HG03060 (cell line): ENCODE results near the gene SDHAF4.
"Not testable (repeated sequence)": the region's sequence is repeated elsewhere in the genome, so short reads cannot be mapped to it uniquely, and the experiment has no call there.

Source experiments
- ATAC-seq: cut with Tn5 transposase; IDR thresholded peaks from one replicate; pipeline ENCODE4 v1.9.1; 2021; ENCODE audit warnings: low read depth, moderate number of reproducible peaks; ENCODE audit not compliant: unreplicated experiment

SDHAF4 gene

DNA sequence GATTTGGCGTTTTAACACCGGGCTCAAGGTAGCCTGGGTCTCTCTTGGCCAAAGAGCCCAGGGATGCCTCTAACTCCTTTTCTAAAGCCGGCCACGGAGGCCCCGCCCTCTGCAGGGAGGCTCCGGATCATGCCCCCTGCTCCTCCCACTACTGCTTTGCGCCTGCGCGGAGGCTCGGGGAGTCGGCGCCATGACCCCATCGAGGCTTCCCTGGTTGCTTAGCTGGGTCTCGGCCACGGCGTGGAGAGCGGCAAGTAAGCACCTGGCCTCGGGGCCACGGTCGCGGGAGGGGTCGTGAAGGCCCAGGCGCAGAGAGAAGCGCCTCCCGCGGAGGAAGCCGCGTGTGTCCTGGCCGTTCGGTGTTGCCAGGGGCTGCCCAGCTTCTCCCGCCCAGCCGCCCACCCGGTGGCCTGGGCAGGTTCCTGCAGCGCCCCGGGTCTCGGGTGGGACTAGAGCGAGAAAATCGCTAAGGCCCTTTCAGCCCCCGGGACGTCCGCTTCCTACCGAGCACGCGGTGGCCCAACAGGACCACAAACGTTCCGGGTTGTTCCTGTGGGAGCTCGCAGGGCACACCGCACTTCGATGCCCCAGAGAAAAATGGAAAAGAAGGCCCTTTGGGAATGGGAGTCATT is at the start of gene SDHAF4:
TSS of gene SDHAF4 (plus strand) at position 180 of the 632 bp plus-strand sequence. CDS start at position 191, 11 bp downstream.
- ATAC-seq = peak; percentile 98

DNA sequence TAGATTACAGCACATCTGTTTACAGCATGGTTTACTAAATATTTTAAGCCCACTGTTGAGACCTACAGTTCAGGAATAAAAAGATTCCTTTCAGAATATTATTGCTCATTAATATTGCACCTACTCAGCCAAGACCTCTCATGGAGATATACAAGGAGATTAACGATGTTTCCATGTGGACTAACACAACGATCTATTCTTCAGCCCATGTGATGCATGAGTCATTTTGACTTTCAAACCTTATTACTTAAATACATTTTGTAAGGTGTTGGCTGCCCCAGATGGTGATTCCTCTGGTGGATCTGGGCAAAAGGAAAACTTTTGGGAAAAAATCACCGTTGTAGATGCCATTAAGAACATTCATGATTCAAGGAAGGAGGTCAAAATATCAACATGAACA is 48.0 kb upstream of the SDHAF4 start:
- ATAC-seq = no peak

DNA sequence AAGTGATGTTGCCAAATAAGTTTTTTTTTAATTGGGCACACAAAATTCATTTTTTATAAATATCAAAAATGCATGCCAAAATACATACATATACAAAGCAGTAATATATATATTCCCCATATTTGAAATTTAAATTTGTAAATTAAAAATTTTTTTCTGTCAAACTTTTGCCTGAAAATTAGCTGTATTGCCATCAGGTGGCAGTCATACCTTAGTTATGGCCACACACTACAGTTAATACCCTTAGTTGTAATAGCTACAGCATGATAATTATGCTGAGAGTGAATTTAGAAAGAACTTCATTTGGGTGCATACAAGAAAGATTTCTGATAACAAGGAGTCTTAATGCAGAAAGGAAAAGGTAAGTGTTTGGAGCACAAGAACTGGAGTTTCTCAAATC is 46.2 kb upstream of the SDHAF4 start:
- ATAC-seq = no peak

DNA sequence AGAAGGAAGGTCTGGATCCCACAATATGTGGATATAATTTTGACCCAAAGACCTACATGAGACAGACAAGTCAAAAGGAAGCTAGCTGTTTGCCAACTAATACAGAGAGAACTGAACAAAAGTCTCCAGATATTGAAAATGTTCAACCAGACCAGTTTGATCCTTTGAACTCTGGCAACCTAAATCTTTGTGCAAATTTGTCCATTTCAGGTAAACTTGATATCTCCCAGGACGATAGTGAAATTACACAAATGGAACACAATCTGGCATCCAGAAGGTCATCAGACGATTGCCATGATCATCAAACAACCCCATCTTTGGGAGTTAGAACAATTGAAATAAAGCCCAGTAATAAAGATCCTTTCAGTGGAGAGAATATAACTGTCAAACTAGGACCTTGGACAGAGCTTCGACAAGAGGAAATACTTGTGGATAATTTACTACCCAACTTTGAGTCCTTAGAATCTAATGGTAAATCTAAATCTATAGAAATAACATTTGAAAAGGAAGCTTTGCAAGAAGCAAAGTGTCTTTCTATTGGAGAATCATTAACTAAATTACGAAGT is 41.9 kb upstream of the SDHAF4 start:
- no peak for ATAC-seq

DNA sequence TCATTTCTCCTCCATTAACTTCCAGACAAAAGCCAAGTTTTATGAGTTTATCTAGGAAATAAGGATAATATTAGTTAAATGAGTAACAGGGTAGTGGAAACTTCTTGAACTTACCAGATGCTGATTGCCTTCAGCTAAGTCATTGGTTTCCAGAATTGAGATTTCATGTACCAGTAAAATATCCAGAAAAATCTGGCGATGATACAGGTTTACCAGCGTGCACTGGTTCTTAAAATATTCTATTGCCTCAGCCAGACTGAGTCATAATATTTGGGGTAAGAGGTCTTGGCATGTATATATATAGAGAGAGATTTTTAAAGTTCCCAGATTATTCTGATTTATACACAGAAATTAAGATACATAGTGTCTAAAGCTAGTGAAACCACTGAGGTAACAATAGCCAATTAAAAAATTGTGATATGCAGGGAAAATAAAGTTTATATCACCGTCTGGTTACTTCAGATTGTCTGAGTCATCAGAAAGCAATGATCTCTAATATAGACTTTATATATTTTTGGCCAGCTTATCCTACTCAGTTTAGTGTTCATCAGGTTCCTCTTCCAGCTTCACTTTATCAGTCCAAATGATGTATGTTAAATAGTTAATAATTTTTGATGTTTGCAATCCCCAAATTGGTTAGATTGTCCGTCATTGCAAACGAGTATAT is 39.5 kb upstream of the SDHAF4 start:
- no peak for ATAC-seq

GRCh38 chr6:70530023-70530422 is 36.7 kb upstream of the SDHAF4 start:
- ATAC-seq = no peak

DNA sequence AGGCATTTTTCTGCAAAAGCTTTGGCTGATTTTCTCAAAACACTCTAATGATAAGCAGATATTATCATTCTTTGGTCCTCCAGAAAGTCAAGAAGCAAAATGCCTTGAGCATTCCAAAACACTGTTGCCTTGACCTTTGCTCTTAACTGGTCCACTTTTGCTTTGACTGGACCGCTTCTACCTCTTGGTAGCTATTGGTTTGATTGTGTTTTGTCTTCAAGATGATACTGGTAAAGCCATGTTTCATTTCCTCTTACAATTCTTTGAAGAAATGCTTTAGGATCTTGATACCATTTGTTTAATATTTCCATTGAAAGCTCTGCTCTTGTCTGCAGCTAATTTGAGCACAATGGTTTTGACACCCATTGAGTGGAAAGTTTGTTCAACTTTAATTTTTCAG is 35.6 kb upstream of the SDHAF4 start:
- ATAC-seq = no peak

DNA sequence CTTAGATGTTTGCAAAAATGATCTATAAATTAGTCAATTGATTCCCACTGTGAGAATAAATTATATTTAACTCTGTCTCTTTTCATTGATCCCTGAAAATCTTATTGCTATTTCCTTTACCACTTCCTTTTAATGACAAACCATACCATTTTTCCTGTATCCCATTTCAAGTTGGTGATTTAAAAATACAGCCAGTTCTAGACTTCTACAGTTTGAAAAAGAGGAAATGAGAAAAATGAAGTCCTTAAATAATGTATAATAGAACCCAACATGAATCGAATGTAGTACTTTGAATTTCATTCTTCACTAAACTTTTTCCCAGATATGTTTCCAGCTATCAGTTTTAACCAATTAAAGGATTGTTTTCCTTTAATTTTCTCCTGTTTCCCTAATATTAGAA is 29.5 kb upstream of the SDHAF4 start:
- no peak for ATAC-seq

DNA sequence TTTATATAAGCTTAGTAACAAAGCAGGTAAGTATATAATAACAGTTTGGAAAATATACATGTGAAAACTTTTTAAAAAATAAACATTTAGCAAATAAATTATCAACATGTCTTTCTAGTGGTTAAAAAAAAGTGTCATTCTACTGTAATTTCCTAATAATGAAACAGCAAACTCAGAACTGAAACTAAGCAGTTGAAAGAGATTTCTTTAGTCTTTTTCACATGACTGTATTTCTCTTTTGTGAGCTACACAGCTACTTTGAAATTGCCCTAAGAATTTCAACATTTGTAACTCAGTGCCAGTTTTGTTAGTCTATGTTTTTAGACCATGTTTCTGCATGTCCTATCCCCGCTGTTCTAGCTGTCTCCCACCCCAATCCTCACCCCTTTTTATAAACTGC is 28.4 kb upstream of the SDHAF4 start:
- ATAC-seq = peak; percentile 69

GRCh38 chr6:70547313-70547712 is 19.4 kb upstream of the SDHAF4 start:
- ATAC-seq = no peak

DNA sequence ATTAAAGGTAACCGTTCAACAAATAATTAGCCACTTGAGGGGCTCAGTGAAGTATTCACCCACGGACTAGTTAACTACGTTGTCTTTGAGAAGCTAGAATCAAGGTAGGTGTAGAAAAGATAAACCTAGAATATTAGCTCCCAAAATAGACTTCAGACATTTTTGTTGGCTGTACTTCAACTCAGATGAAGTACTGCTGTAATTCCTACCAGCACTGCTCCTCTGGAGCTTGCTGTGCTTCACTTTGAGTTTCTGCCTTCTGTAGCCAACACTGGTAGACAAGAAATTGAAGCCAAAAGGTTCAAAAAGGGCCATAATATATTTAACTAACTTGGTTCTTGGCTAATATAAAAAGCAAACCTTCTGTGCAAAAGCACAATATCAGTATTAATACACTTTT is 18.8 kb upstream of the SDHAF4 start:
- no peak for ATAC-seq

GRCh38 chr6:70549327-70549726 is 17.4 kb upstream of the SDHAF4 start:
- no peak for ATAC-seq

GRCh38 chr6:70551566-70551965 is 15.2 kb upstream of the SDHAF4 start:
- no peak for ATAC-seq

- ATAC-seq = not testable (repeated sequence)
These were observed 14.3 kb upstream of the SDHAF4 start for GRCh38 chr6:70552286-70552940.

- no peak for ATAC-seq
These were observed 13.8 kb upstream of the SDHAF4 start for GRCh38 chr6:70552974-70553373.

DNA sequence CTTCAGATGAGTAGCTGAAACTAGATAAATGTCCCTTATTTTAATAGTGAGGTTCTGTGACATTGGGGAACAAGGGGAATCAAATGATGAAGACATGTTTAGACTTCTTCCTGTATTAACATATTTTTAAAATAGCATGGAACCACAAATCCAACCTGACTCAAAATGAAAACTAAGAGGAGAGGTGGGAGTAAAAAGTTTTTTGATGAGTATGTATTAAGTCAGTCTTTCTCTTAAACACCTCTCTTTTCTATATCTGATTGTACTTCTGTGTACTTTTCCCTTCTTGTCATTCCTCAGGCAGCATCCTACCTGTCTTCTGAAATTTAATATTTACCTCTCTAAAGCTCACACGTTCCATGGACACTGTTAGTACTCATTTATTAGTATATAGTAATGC is 8.7 kb upstream of the SDHAF4 start:
- ATAC-seq = no peak

- not testable (repeated sequence) for ATAC-seq
These were observed 4.3 kb upstream of the SDHAF4 start for GRCh38 chr6:70562401-70562800.

- ATAC-seq = no peak
These were observed 3.2 kb upstream of the SDHAF4 start for GRCh38 chr6:70563530-70563929.

DNA sequence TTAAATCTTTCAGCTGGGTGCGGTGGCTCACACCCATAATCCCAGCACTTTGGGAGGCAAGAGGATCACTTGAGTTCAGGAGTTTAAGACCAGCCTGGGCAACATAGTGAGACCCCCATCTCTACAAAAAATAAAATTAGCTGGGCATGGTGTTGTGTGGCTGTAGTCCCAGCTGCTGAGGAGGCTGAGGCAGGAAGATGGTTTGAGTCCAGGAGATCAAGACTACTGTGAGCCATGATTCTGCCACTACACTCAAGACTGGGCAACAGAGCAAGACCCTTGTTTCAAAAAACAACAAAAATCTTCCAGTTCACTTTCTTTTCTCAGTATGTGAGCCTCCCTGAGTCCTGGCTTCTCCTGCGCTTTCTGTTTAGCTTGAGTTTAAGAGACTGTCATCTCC is 7.9 kb downstream of the SDHAF4 start:
- no peak for ATAC-seq

DNA sequence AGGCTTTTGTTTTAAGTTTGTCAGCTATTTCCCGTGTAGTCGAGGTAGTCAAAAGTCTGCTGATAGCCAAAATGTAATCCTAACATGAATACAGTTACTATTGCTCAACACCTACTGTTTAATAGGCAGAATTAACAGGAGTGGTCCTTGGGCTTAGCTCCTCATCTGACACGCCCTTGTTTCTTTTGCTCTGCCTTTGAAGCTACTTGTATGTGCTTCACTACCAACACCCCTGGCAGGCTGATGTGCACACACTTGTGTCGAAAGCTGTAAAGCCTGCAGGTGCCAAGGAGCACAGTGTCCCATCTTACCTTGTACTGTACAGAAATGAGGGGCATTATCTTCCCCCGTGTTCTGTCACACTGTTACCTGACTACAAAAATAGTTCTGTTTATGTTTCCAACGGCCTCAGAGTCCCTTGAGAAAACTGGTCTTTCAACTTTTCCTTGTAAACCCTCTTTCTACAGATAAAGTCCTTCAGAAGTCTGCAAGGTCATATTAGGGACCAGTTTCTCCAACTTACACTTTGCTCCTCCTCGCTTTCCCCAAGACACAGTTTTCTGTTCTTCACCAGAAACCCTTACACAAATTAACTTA is 9.3 kb downstream of the SDHAF4 start:
- no peak for ATAC-seq

DNA sequence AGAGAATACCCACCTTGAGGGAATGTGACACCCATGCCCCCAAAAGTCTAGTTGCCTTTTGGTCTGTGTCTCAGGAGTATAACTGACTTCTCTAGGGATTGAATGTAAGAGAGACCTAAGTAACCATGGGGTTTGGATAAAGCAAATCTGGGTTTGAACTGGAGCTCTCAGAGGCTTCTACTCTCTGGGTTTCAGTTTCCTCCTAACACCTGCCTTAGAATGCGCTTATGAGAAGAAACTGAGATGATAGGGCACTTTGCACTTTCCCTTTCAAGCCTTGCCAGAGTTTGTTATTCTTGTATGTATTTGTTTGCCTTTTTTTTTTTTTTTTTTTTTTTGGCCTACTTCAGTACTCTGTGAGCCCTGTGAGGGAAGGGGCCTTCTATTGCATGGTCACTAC is 19.4 kb downstream of the SDHAF4 start:
- peak; percentile 67 for ATAC-seq
